B cell (primary cell): ENCODE measurements around the gene VWA8. TPM values are rescaled to one million over a fixed set of nuclear protein-coding genes. Genes with fewer than 3 reads are reported as not detected.

Source experiments
- ATAC-seq: fragments of 200-7000 bp; cut with Tn5 transposase; one replicate; pipeline ENCODE4 v1.10.0; 2021; ENCODE audit warnings: low read depth, mild to moderate bottlenecking, moderate number of reproducible peaks, moderate library complexity
- CTCF ChIA-PET: fragments of 350-600 bp; sonication (Branson Sonifier 250); formaldehyde crosslinking; loops from one replicate; lab custom pipeline; 2021; ENCODE audit warnings: antibody characterized with exemption, inconsistent platforms; lab: Charles Lee
- POLR2A ChIA-PET: fragments of 350-600 bp; sonication (Branson Sonifier 250); formaldehyde crosslinking; loops from one replicate; lab custom pipeline; 2021; ENCODE audit warnings: antibody characterized with exemption; lab: Charles Lee
- DNase-seq: peaks from one replicate; pipeline ENCODE4 v3.0.0; 2013
- H2AFZ ChIP-seq: 2 replicates; pipeline ENCODE4 v1.6.1; 2012; ENCODE audit warnings: mild to moderate bottlenecking, low read depth, low read length; ENCODE audit not compliant: insufficient read depth, poor library complexity, severe bottlenecking
- H3K27ac ChIP-seq, 2 donors: 1 replicate in 1 of 2; 2 replicates in 1 of 2; pipeline ENCODE4 v1.5.1; 2012 to 2013; ENCODE audit warnings: low read length in 2 of 2, mild to moderate bottlenecking in 2 of 2, moderate library complexity in 1 of 2
- H3K27me3 ChIP-seq, 4 experiments: fragments of 200-600 bp in 1 of 4; sonication (generic) in 1 of 4; replicated peaks in 1 of 4; 1 replicate in 2 of 4; 2 replicates in 2 of 4; pipeline versions ENCODE4 v1.6.1 to v1.7.0; 2013 to 2016; ENCODE audit warnings: low read length in 3 of 4, mild to moderate bottlenecking in 2 of 4, mixed read lengths in 1 of 4, moderate library complexity in 1 of 4; ENCODE audit not compliant: insufficient read depth in 4 of 4, control insufficient read depth in 3 of 4; ENCODE audit errors: control extremely low read depth in 1 of 4
- H3K36me3 ChIP-seq, 2 experiments: replicated peaks in 1 of 2; 1 replicate in 1 of 2; 2 replicates in 1 of 2; pipeline versions ENCODE4 v1.6.1 to v1.7.1; 2013; ENCODE audit warnings: low read length in 1 of 2; ENCODE audit not compliant: insufficient read depth in 2 of 2, control insufficient read depth in 1 of 2; ENCODE audit errors: control extremely low read depth in 1 of 2, extremely low read depth in 1 of 2
- H3K4me1 ChIP-seq, 2 donors: fragments of 200-600 bp in 1 of 2; sonication (generic) in 1 of 2; 1 replicate in 1 of 2; 2 replicates in 1 of 2; pipeline versions ENCODE4 v1.5.1 to v1.6.1; 2013 to 2017; ENCODE audit warnings: low read length in 2 of 2; ENCODE audit not compliant: control insufficient read depth in 2 of 2, insufficient read depth in 2 of 2
- H3K4me2 ChIP-seq: replicated peaks from 2 replicates; pipeline ENCODE3; 2012; ENCODE audit warnings: mild to moderate bottlenecking, low read depth, low read length; ENCODE audit not compliant: poor library complexity, severe bottlenecking
- H3K4me3 ChIP-seq, 5 experiments: fragments of 200-600 bp in 1 of 5; sonication (generic) in 1 of 5; 1 replicate in 3 of 5; 2 replicates in 2 of 5; pipeline versions ENCODE4 v1.5.1 to v1.7.0; 2011 to 2016; ENCODE audit warnings: low read length in 4 of 5, mild to moderate bottlenecking in 4 of 5, low read depth in 2 of 5, control low read depth in 1 of 5, moderate library complexity in 1 of 5; ENCODE audit not compliant: insufficient read depth in 1 of 5; ENCODE audit errors: control extremely low read depth in 1 of 5, extremely low read depth in 1 of 5
- H3K79me2 ChIP-seq: fragments of 200-600 bp; sonication (generic); one replicate; pipeline ENCODE4 v1.6.0; 2016; ENCODE audit warnings: low read length; ENCODE audit not compliant: control insufficient read depth, insufficient read depth
- H3K9ac ChIP-seq: fragments of 200-600 bp; sonication (generic); 2 replicates; pipeline ENCODE4 v1.6.1; 2017; ENCODE audit warnings: mild to moderate bottlenecking, low read length, moderate library complexity
- H3K9me3 ChIP-seq, 3 donors: one replicate each; pipeline versions ENCODE4 v1.6.1 to v1.7.1; 2013; ENCODE audit warnings: low read length in 2 of 3; ENCODE audit not compliant: control insufficient read depth in 2 of 3, insufficient read depth in 1 of 3; ENCODE audit errors: control extremely low read depth in 1 of 3
- H4K20me1 ChIP-seq: 2 replicates; pipeline ENCODE4 v1.6.0; 2012; ENCODE audit warnings: mild to moderate bottlenecking, low read length; ENCODE audit not compliant: insufficient read depth, control insufficient read depth, poor library complexity, severe bottlenecking
- H3K27ac Mint-ChIP-seq: one replicate; pipeline ENCODE4 v1.8.0; 2021; ENCODE audit warnings: mixed read lengths
- H3K27me3 Mint-ChIP-seq: one replicate; pipeline ENCODE4 v1.8.0; 2021; ENCODE audit warnings: mixed read lengths
- H3K4me1 Mint-ChIP-seq: one replicate; pipeline ENCODE4 v1.8.0; 2021; ENCODE audit warnings: mixed read lengths
- H3K4me3 Mint-ChIP-seq: one replicate; pipeline ENCODE4 v1.8.0; 2021; ENCODE audit warnings: mixed read lengths
- H3K9me3 Mint-ChIP-seq: one replicate; pipeline ENCODE4 v1.8.0; 2022; ENCODE audit warnings: mixed read lengths; ENCODE audit not compliant: insufficient read depth
- EZH2 ChIP-seq: IDR thresholded peaks from 2 replicates; pipeline ENCODE4 v1.6.1; 2012; ENCODE audit warnings: borderline replicate concordance, low read depth, mild to moderate bottlenecking, moderate library complexity, low read length; ENCODE audit not compliant: insufficient read depth, poor library complexity, severe bottlenecking
- WGBS: methylation state at CpG from one replicate; pipeline ENCODE4 v1.1.5; 2013; ENCODE audit warnings: missing lambda C conversion rate; ENCODE audit not compliant: insufficient coverage; 5-methylcytosine and 5-hydroxymethylcytosine counted together
- intact Hi-C: fragments of 100-400 bp; cut with micrococcal nuclease; formaldehyde crosslinking; loops from one replicate; pipeline ENCODE4 v1.10.0; 2022
- polyA plus RNA-seq: library from polyadenylated mRNA; depleted of rRNA; stranded (reverse); fragments of >200 nt; gene quantifications from 2 replicates; pipeline ENCODE4 v1.2.3, GENCODE V29; 2012
- total RNA-seq, 2 donors: library from RNA; stranded (reverse); fragments of 120-200 nt in 1 of 2; gene quantifications; 1 replicate in 1 of 2; 2 replicates in 1 of 2; pipeline versions ENCODE4 v1.2.3 to v1.2.4, GENCODE V29; 2013 to 2022
- TF ChIP-seq, protein P1 (sequence below): fragments of 200-600 bp; IDR thresholded peaks from one replicate; pipeline ENCODE4 v1.8.0; 2022; ENCODE audit warnings: antibody characterized with exemption, mild to moderate bottlenecking

VWA8 gene
- total and polyA plus RNA-seq, 2 donors (not counting 1 experiment from before 2014, with no cell fraction given), result 6.0 to 19.7 TPM

DNA sequence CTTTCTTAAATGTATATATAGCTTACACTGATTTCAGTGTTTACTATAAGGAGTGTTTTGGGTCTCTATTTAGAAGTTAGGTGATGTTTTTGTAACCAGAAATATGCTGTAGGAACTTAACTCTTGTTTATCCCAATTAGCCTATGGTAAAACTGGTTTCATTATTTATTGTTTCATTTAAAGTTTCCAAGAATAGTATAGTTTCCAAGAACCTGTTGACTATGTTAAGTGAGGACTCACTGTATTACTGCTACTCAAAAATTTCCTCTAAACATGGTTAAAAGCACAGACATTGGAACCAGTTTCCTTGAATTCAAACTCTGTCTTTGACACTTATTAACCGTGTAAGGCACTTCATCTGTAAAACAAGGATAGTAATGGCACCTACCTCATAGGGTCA lies 316.2 kb downstream of the VWA8 start:
- intact Hi-C loops, result no loop called here
- no peak for DNase-seq
- no peaks in the 10 kb centered on the region for H3K79me2 ChIP-seq
- H4K20me1 ChIP-seq, result no peaks in the 10 kb centered on the region
- WGBS, result no CpG with 5 or more reads among the region's 1 CpG
- no peak overlapping the region for H3K4me2 ChIP-seq
- Mint-ChIP-seq H3K4me3 (no peak overlapping the region), H3K27ac (no peak overlapping the region), H3K9me3 (no peaks in the 10 kb centered on the region), H3K27me3 (peaks cover 23% of the 10 kb centered on the region), H3K4me1 (no peaks in the 10 kb centered on the region)
- H3K4me3 ChIP-seq, result no peak overlapping the region
- POLR2A ChIA-PET, result no interaction called here
- no peaks in the 10 kb centered on the region for H3K36me3 ChIP-seq
- no peak overlapping the region for H3K27ac ChIP-seq
- CTCF ChIA-PET, result interaction anchor here (1.6 kb wide), 1 partner anchor 23 kb away, joined by 5 read pairs; no protein-coding TSS in a partner anchor
- ATAC-seq, result no peak
- TF ChIP-seq, protein P1, sequence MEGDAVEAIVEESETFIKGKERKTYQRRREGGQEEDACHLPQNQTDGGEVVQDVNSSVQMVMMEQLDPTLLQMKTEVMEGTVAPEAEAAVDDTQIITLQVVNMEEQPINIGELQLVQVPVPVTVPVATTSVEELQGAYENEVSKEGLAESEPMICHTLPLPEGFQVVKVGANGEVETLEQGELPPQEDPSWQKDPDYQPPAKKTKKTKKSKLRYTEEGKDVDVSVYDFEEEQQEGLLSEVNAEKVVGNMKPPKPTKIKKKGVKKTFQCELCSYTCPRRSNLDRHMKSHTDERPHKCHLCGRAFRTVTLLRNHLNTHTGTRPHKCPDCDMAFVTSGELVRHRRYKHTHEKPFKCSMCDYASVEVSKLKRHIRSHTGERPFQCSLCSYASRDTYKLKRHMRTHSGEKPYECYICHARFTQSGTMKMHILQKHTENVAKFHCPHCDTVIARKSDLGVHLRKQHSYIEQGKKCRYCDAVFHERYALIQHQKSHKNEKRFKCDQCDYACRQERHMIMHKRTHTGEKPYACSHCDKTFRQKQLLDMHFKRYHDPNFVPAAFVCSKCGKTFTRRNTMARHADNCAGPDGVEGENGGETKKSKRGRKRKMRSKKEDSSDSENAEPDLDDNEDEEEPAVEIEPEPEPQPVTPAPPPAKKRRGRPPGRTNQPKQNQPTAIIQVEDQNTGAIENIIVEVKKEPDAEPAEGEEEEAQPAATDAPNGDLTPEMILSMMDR, result no peak
- no peak for TF ChIP-seq EZH2
- no peak overlapping the region for H3K9ac ChIP-seq
- H2AFZ ChIP-seq, result no peak overlapping the region
- H3K9me3 ChIP-seq, result no peaks in the 10 kb centered on the region
- H3K4me1 ChIP-seq, result no peaks in the 10 kb centered on the region
- peaks cover 0 to 7% (median 3%) of the 10 kb centered on the region in 4 experiments for H3K27me3 ChIP-seq

DNA sequence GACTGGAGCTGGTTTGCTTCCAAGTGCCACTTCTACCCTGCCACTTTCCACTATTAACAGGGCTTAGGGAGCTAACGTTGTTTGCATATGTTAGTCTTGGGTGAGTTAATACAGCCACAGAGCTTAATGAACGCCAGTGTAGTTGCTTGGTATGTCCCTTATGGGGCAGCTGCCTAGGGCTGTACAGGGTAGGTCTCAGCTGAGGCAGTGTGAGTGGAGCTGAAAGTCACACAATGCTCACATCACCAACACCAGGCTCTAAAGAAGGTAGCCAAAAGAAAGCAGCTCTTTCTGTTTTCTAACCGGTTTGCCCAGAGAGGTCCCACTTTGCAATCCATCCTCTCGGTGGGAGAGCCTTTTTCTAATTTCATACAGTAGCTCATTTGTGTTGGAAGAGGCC lies 317.4 kb downstream of the VWA8 start:
- H3K36me3 ChIP-seq, result no peaks in the 10 kb centered on the region
- Mint-ChIP-seq H3K4me1 (no peaks in the 10 kb centered on the region), H3K4me3 (no peak overlapping the region), H3K27ac (no peak overlapping the region), H3K27me3 (peaks cover 13% of the 10 kb centered on the region), H3K9me3 (no peaks in the 10 kb centered on the region)
- H3K27me3 ChIP-seq, result peaks cover 0 to 4% (median 2%) of the 10 kb centered on the region in 4 experiments
- H3K4me2 ChIP-seq, result no peak overlapping the region
- no peaks in the 10 kb centered on the region for H3K9me3 ChIP-seq
- H3K79me2 ChIP-seq, result no peaks in the 10 kb centered on the region
- ChIA-PET POLR2A (no interaction called here), CTCF (interaction anchor here (1.2 to 1.6 kb wide), 2 partner anchors 9 to 25 kb away, joined by 5 to 7 read pairs; no protein-coding TSS in a partner anchor)
- H2AFZ ChIP-seq, result no peak overlapping the region
- H3K9ac ChIP-seq, result no peak overlapping the region
- H3K27ac ChIP-seq, result no peak overlapping the region
- H3K4me1 ChIP-seq, result no peaks in the 10 kb centered on the region
- H3K4me3 ChIP-seq, result no peak overlapping the region
- ATAC-seq (no peak), DNase-seq (no peak)
- no CpG with 5 or more reads among the region's 4 CpGs for WGBS
- intact Hi-C loops, result no loop called here
- TF ChIP-seq, protein P1, result no peak
- TF ChIP-seq EZH2, result no peak
- H4K20me1 ChIP-seq, result no peaks in the 10 kb centered on the region
